HepG2 (cell line): ENCODE results near the gene NKD1. TPM values are rescaled to one million over a fixed set of nuclear protein-coding genes. Genes with fewer than 3 reads are reported as not detected.

Source experiments
- DNMT3B ChIP-seq: conservative IDR thresholded peaks from 2 replicates; pipeline ENCODE4 v1.6.1; 2016; ENCODE audit warnings: missing biosample characterization, control low read depth
- HNF4A ChIP-seq: sonication (generic); formaldehyde crosslinking; IDR thresholded peaks from 2 replicates; pipeline ENCODE4 v1.4.0; 2020; ENCODE audit warnings: missing genetic modification reagents
- KDM1A ChIP-seq: IDR thresholded peaks from 2 replicates; pipeline ENCODE4 v1.6.1; 2016; ENCODE audit warnings: missing compliant biosample characterization
- MYNN ChIP-seq: sonication (generic); formaldehyde crosslinking; IDR thresholded peaks from 2 replicates; pipeline ENCODE4 v1.4.0; 2020; ENCODE audit warnings: mild to moderate bottlenecking, low read depth, missing genetic modification reagents
- NFRKB ChIP-seq: fragments of 450-650 bp; IDR thresholded peaks from 2 replicates; pipeline ENCODE4 v1.6.1; 2017
- NFYB ChIP-seq: sonication (generic); formaldehyde crosslinking; IDR thresholded peaks from 2 replicates; pipeline ENCODE4 v1.4.0; 2020; ENCODE audit warnings: missing genetic modification reagents
- NFYC ChIP-seq: IDR thresholded peaks from 2 replicates; pipeline ENCODE4 v1.6.1; 2016; ENCODE audit warnings: missing genetic modification reagents, missing compliant biosample characterization
- REST ChIP-seq, 2 experiments: IDR thresholded peaks; 2 replicates each; pipeline ENCODE4 v1.6.1; 2011 to 2012; ENCODE audit warnings: low read length in 2 of 2, borderline replicate concordance in 1 of 2, low read depth in 1 of 2, mild to moderate bottlenecking in 1 of 2, moderate library complexity in 1 of 2
- RNF2 ChIP-seq: fragments of 450-650 bp; conservative IDR thresholded peaks from 2 replicates; pipeline ENCODE4 v1.6.1; 2016; ENCODE audit warnings: low read depth
- SMAD9 ChIP-seq: sonication (generic); formaldehyde crosslinking; IDR thresholded peaks from 2 replicates; pipeline ENCODE4 v1.5.1; 2020; ENCODE audit warnings: mild to moderate bottlenecking, missing genetic modification reagents
- SP2 ChIP-seq: sonication (generic); formaldehyde crosslinking; IDR thresholded peaks from 2 replicates; pipeline ENCODE4 v1.5.1; 2020; ENCODE audit warnings: mild to moderate bottlenecking, missing genetic modification reagents
- ZBTB20 ChIP-seq: sonication (generic); formaldehyde crosslinking; IDR thresholded peaks from 2 replicates; pipeline ENCODE4 v1.8.1; 2023; ENCODE audit warnings: missing genetic modification reagents, low read depth, mild to moderate bottlenecking, borderline replicate concordance
- ZBTB39 ChIP-seq: sonication (generic); formaldehyde crosslinking; IDR thresholded peaks from 2 replicates; pipeline ENCODE4 v1.5.0; 2020; ENCODE audit warnings: missing genetic modification reagents
- ZNF274 ChIP-seq: sonication (generic); formaldehyde crosslinking; IDR thresholded peaks from 2 replicates; pipeline ENCODE4 v1.5.1; 2020; ENCODE audit warnings: mild to moderate bottlenecking, missing genetic modification reagents
- ZNF83 ChIP-seq: sonication (generic); formaldehyde crosslinking; IDR thresholded peaks from 2 replicates; pipeline ENCODE4 v1.4.0; 2020; ENCODE audit warnings: missing genetic modification reagents, mild to moderate bottlenecking, borderline replicate concordance
- ZSCAN25 ChIP-seq: sonication (generic); formaldehyde crosslinking; IDR thresholded peaks from 2 replicates; pipeline ENCODE4 v1.8.0; 2022; ENCODE audit warnings: mild to moderate bottlenecking, missing genetic modification reagents
- ZZZ3 ChIP-seq: sonication (generic); formaldehyde crosslinking; IDR thresholded peaks from 2 replicates; pipeline ENCODE4 v1.4.0; 2020; ENCODE audit warnings: missing genetic modification reagents, mild to moderate bottlenecking, borderline replicate concordance
- polyA plus RNA-seq, 8 experiments: library from polyadenylated mRNA; depleted of rRNA in 3 of 8; stranded (reverse) in 7 of 8; unstranded in 1 of 8; fragments of >200 nt; fragmentation: Illumina TruSeq in 4 of 8; extraction: Trizol in 4 of 8; gene quantifications; 2 replicates each; pipeline versions ENCODE4 v1.2.1 to v1.2.3, GENCODE V29; 2011 to 2016; ENCODE audit warnings: low read depth in 4 of 8, missing spikeins in 1 of 8, mixed read lengths in 1 of 8; ENCODE audit not compliant: insufficient read depth in 1 of 8
- total RNA-seq, 5 experiments: library from RNA; depleted of rRNA; stranded (reverse); fragments of >200 nt; fragmentation: Illumina TruSeq; extraction: Trizol; gene quantifications; 2 replicates each; pipeline ENCODE4 v1.2.3, GENCODE V29; 2016; ENCODE audit warnings: low read depth in 1 of 5
- TF ChIP-seq, protein P1 (sequence below): sonication (generic); formaldehyde crosslinking; IDR thresholded peaks from 2 replicates; pipeline ENCODE4 v1.5.0; 2020; ENCODE audit warnings: mild to moderate bottlenecking, missing genetic modification reagents
- TF ChIP-seq, protein P2 (sequence below): sonication (generic); formaldehyde crosslinking; IDR thresholded peaks from 2 replicates; pipeline ENCODE4 v1.5.0; 2020; ENCODE audit warnings: mild to moderate bottlenecking, missing genetic modification reagents

The NKD1 gene
- total and polyA plus RNA-seq, 2 of the 13 experiments (the other 11 are each of a cell fraction or from before 2014, with no cell fraction given), result 70.4 to 121 TPM

DNA sequence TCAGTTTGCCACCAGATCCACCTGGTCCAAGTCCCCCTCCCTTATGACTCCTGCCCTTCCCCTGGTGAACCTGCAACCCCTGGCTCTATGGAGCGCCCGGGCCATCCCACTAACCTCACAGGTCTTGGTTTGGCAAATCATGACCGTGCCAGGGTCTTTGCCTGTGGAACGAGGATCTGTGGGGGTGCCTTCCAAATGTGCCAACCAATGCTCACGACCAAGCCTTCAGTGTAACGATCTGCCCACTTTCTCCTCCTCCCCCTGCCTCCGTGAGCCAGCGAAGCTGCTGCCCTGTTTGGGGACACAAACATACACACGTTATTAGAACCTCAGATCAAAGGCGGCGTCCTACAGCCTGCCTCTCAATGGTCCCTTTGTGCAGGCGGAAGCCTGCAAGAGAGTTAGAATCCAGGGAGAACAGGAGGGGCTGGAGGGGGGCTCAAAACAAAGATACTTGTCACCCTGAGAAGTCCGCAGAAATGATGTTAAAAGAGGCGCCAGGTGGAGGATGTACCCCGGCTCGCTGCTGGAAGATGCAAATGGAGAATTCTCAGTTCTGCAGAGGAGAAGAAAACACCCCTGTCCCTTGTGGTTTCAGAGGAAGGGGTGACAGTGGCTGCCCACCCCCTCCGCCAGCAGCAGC, 9.0 kb upstream of the NKD1 start (continued):
- TF ChIP-seq HNF4A (peak; percentile 66), NFRKB (no peak), SMAD9 (CRISPR knock-in tag) (no peak), MYNN (CRISPR knock-in tag) (no peak), DNMT3B (0 out of 2 replicates have a peak, but pooled peaks have one; percentile 52), ZNF274 (CRISPR knock-in tag) (peak; percentile 72; the same call in 1 of the 2 replicates), SP2 (CRISPR knock-in tag) (no peak), ZSCAN25 (CRISPR knock-in tag) (peak; percentile 66; the same call in 1 of the 2 replicates), ZBTB20 (CRISPR knock-in tag) (0 out of 2 replicates have a peak, but pooled peaks have one; percentile 76), NFYB (CRISPR knock-in tag) (no peak), KDM1A (CRISPR knock-in tag) (no peak), REST (IDR thresholded peaks at IDR 0.05; ENCODE audit: borderline replicate concordance in 1 of 2, low read depth in 1 of 2, low read length in 2 of 2) (peak in 1 of 2 experiments; percentile 16; a peak in 1 of 4 replicates), ZZZ3 (CRISPR knock-in tag) (no peak), NFYC (CRISPR knock-in tag) (no peak), ZBTB39 (CRISPR knock-in tag) (peak; percentile 57), RNF2 (no peak), ZNF83 (CRISPR knock-in tag) (no peak)
- TF ChIP-seq, protein P1, sequence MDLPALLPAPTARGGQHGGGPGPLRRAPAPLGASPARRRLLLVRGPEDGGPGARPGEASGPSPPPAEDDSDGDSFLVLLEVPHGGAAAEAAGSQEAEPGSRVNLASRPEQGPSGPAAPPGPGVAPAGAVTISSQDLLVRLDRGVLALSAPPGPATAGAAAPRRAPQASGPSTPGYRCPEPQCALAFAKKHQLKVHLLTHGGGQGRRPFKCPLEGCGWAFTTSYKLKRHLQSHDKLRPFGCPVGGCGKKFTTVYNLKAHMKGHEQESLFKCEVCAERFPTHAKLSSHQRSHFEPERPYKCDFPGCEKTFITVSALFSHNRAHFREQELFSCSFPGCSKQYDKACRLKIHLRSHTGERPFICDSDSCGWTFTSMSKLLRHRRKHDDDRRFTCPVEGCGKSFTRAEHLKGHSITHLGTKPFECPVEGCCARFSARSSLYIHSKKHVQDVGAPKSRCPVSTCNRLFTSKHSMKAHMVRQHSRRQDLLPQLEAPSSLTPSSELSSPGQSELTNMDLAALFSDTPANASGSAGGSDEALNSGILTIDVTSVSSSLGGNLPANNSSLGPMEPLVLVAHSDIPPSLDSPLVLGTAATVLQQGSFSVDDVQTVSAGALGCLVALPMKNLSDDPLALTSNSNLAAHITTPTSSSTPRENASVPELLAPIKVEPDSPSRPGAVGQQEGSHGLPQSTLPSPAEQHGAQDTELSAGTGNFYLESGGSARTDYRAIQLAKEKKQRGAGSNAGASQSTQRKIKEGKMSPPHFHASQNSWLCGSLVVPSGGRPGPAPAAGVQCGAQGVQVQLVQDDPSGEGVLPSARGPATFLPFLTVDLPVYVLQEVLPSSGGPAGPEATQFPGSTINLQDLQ (CRISPR knock-in tag), result 0 out of 2 replicates have a peak, but pooled peaks have one; percentile 59
- TF ChIP-seq, protein P2, sequence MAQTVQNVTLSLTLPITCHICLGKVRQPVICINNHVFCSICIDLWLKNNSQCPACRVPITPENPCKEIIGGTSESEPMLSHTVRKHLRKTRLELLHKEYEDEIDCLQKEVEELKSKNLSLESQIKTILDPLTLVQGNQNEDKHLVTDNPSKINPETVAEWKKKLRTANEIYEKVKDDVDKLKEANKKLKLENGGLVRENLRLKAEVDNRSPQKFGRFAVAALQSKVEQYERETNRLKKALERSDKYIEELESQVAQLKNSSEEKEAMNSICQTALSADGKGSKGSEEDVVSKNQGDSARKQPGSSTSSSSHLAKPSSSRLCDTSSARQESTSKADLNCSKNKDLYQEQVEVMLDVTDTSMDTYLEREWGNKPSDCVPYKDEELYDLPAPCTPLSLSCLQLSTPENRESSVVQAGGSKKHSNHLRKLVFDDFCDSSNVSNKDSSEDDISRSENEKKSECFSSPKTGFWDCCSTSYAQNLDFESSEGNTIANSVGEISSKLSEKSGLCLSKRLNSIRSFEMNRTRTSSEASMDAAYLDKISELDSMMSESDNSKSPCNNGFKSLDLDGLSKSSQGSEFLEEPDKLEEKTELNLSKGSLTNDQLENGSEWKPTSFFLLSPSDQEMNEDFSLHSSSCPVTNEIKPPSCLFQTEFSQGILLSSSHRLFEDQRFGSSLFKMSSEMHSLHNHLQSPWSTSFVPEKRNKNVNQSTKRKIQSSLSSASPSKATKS, result no peak
